Testis (tissue), 3 donors: ENCODE measurements around the gene SPATA20. TPM values are rescaled to one million over a fixed set of nuclear protein-coding genes. Genes with fewer than 3 reads are reported as not detected.

Experiments used
- DNase-seq: peaks from one replicate; pipeline ENCODE4 v3.0.0-alpha.2; 2019
- H3K27ac ChIP-seq, 2 donors: fragments of 200-600 bp; sonication (generic); one replicate each; pipeline ENCODE4 v1.5.1; 2019
- H3K27me3 ChIP-seq: fragments of 200-600 bp; sonication (generic); one replicate; pipeline ENCODE4 v1.5.1; 2019
- H3K36me3 ChIP-seq: fragments of 200-600 bp; sonication (generic); one replicate; pipeline ENCODE4 v1.5.1; 2017; ENCODE audit warnings: low read depth; ENCODE audit errors: missing control alignments
- H3K4me1 ChIP-seq: fragments of 200-600 bp; sonication (generic); one replicate; pipeline ENCODE4 v1.5.1; 2019
- H3K4me3 ChIP-seq, 2 donors: fragments of 200-600 bp; sonication (generic); one replicate each; pipeline ENCODE4 v1.5.1; 2017 to 2019
- H3K9me3 ChIP-seq: fragments of 200-600 bp; sonication (generic); one replicate; pipeline ENCODE4 v1.5.1; 2017
- CTCF ChIP-seq, 3 experiments: fragments of 450-650 bp in 2 of 3; fragments of 200-600 bp in 1 of 3; sonication (generic) in 1 of 3; IDR thresholded peaks; one replicate each; pipeline ENCODE4 v1.5.1; 2016 to 2019; ENCODE audit warnings: antibody characterized with exemption in 3 of 3, mild to moderate bottlenecking in 2 of 3, moderate library complexity in 1 of 3
- POLR2A ChIP-seq: fragments of 450-650 bp; IDR thresholded peaks from one replicate; pipeline ENCODE4 v1.6.1; 2017; ENCODE audit warnings: antibody characterized with exemption, mild to moderate bottlenecking, moderate library complexity
- WGBS, 2 donors: methylation state at CpG; one replicate each; pipeline ENCODE4 v1.1.5; 2018; 5-methylcytosine and 5-hydroxymethylcytosine counted together
- intact Hi-C: fragments of 100-400 bp; cut with DNase I; formaldehyde crosslinking; loops from one replicate; pipeline ENCODE4 v1.15.1; 2023; ENCODE audit warnings: low total_unique reads
- polyA plus RNA-seq: library from polyadenylated mRNA; stranded (reverse); fragments of 350-450 nt; fragmentation: Illumina TruSeq; extraction: RNeasy Lipid Tissue Mini Kit (QIAGEN cat#74804); gene quantifications from one replicate; pipeline ENCODE4 v1.2.3, GENCODE V29; 2014; ENCODE audit warnings: low read depth, low replicate concordance; ENCODE audit not compliant: insufficient read depth
- total RNA-seq, 2 donors: library from RNA; depleted of rRNA; stranded (reverse); fragments of >200 nt; gene quantifications; one replicate each; pipeline ENCODE4 v1.2.3, GENCODE V29; 2016

SPATA20 gene
- total and polyA plus RNA-seq, 3 donors from 2014 or later: 207 to 338 (median 264) TPM

DNA sequence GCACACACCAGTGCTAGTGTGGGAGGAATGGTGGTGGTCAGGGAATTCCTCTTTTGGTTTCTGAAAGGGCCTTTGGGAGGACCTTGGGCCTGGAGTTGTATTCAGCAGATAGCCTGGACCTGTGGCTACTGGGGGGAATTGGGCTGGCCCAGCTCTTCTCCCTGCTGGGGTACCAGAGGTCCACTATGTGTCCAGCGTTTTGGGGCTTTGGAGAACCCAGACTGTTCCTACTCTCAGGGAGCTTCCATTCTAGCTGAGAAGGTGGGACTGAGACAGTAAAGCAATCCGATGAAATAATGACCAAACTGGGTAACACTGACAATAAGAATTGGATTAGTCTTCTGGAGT lies 12.0 kb upstream of the SPATA20 start:
- Histone ChIP-seq H3K36me3 (no peaks in the 10 kb centered on the region), H3K4me1 (peaks cover 50% of the 10 kb centered on the region), H3K27me3 (no peaks in the 10 kb centered on the region), H3K4me3 (no peak overlapping the region), H3K9me3 (no peaks in the 10 kb centered on the region), H3K27ac (no peak overlapping the region)
- intact Hi-C loops: no loop called here
- TF ChIP-seq CTCF (IDR thresholded peaks at IDR 0.05) (no peak), POLR2A (no peak)
- 88 to 96% methylated on average over 2 of the region's 2 CpGs for WGBS, 2 donors
- DNase-seq: no peak

GRCh38 chr17:50535407-50535806 lies 11.6 kb upstream of the SPATA20 start:
- 51 to 64% methylated on average over 7 of the region's 7 CpGs for WGBS, 2 donors
- TF ChIP-seq POLR2A (no peak), CTCF (IDR thresholded peaks at IDR 0.05) (no peak)
- H3K4me1 ChIP-seq: peaks cover 50% of the 10 kb centered on the region
- no peak overlapping the region for H3K4me3 ChIP-seq
- DNase-seq: no peak
- no peak overlapping the region for H3K27ac ChIP-seq
- intact Hi-C loops: no loop called here
- H3K27me3 ChIP-seq: no peaks in the 10 kb centered on the region
- H3K36me3 ChIP-seq: no peaks in the 10 kb centered on the region
- H3K9me3 ChIP-seq: no peaks in the 10 kb centered on the region

- H3K9me3 ChIP-seq: no peaks in the 10 kb centered on the region
- intact Hi-C loops: no loop called here
- H3K4me3 ChIP-seq: no peak overlapping the region
- 94 to 95% methylated on average over 24 to 45 of the region's 45 CpGs for WGBS, 2 donors
- peaks cover 52% of the 10 kb centered on the region for H3K4me1 ChIP-seq
- no peak for DNase-seq
- H3K36me3 ChIP-seq: no peaks in the 10 kb centered on the region
- H3K27ac ChIP-seq: no peak overlapping the region
- no peaks in the 10 kb centered on the region for H3K27me3 ChIP-seq
- TF ChIP-seq POLR2A (no peak), CTCF (IDR thresholded peaks at IDR 0.05) (no peak)
Observed at GRCh38 chr17:50536683-50537646, 10.0 kb upstream of the SPATA20 start.

DNA sequence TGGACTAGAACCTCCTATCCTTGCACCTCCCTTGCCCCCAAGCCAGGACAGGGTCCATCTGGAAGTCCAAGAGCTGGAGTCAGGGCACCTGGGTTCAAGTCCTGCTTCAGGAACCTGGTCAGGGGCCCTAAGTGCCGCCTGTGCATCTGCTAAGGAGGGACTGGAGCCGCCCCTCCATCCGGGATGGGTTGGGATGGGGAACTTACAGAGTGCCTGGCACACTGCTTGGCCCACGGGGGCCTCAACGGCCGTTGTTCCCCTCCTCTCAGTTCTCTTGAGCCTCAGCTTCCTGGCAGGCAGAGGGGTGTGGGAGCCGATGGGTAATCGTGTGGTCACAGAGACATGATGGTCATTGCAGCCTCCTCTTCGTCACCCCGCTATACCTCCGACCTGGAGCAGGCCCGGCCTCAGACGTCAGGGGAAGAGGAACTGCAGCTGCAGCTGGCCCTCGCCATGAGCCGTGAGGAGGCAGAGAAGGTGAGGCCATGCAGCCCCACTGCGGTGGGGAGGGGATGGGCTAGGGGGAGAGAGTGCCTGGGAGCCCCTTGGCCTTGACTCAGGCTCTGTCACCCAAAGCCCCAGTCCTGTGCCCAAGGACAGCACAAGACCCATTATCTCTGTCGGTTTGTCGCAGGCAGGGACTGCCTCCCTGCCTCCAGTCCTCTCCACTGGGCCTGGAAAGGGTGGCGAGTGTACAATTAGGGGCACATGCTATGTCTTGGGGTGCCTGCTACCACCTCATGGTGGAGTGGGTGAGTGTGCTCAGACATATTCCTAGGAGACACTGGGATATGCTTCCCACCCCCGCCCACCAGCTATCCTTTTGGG lies 9.0 kb upstream of the SPATA20 start:
- Histone ChIP-seq H3K4me1 (peaks cover 49% of the 10 kb centered on the region), H3K9me3 (no peaks in the 10 kb centered on the region), H3K27me3 (no peaks in the 10 kb centered on the region), H3K27ac (no peak overlapping the region), H3K4me3 (no peak overlapping the region), H3K36me3 (no peaks in the 10 kb centered on the region)
- intact Hi-C loops: no loop called here
- no peak for DNase-seq
- TF ChIP-seq CTCF (IDR thresholded peaks at IDR 0.05): no peak
- TF ChIP-seq POLR2A: no peak
- WGBS, 2 donors: 80 to 94% methylated on average over 17 to 20 of the region's 20 CpGs
